HUES6 (cell line): ENCODE measurements around the gene CTAGE9.

Experiments used
- H3K27ac ChIP-seq: 2 replicates; pipeline ENCODE4 v1.7.0; 2013; ENCODE audit warnings: low read depth, mild to moderate bottlenecking, low read length, inconsistent platforms
- H3K27me3 ChIP-seq: 2 replicates; pipeline ENCODE4 v1.6.1; 2013; ENCODE audit warnings: low read length; ENCODE audit not compliant: control insufficient read depth, insufficient read depth
- H3K36me3 ChIP-seq: 2 replicates; pipeline ENCODE4 v1.6.1; 2013; ENCODE audit warnings: low read length; ENCODE audit not compliant: control insufficient read depth, insufficient read depth
- H3K4me1 ChIP-seq: 2 replicates; pipeline ENCODE4 v1.6.1; 2013; ENCODE audit warnings: low read length; ENCODE audit not compliant: control insufficient read depth, insufficient read depth
- H3K4me3 ChIP-seq: 2 replicates; pipeline ENCODE4 v1.5.1; 2013; ENCODE audit warnings: low read depth, low read length
- H3K9ac ChIP-seq: one replicate; pipeline ENCODE4 v1.6.1; 2013; ENCODE audit warnings: mild to moderate bottlenecking, low read length
- H3K9me3 ChIP-seq: 2 replicates; pipeline ENCODE4 v1.6.1; 2013; ENCODE audit warnings: low read depth, low read length; ENCODE audit not compliant: control insufficient read depth, insufficient read depth

Gene CTAGE9

GRCh38 chr6:131744432-131745287 lies 33.8 kb upstream of the CTAGE9 start:
- peak overlapping the region; percentile 27 for H3K27ac ChIP-seq
- peak overlapping the region; percentile 14; the same call in 1 of the 2 replicates for H3K4me3 ChIP-seq
- H3K36me3 ChIP-seq, result no peaks in the 10 kb centered on the region

GRCh38 chr6:131741688-131742393 lies 31.0 kb upstream of the CTAGE9 start:
- Histone ChIP-seq H3K9me3 (no peaks in the 10 kb centered on the region), H3K9ac (no peak overlapping the region), H3K4me3 (no peak overlapping the region), H3K36me3 (no peaks in the 10 kb centered on the region), H3K4me1 (peaks cover 14% of the 10 kb centered on the region), H3K27me3 (no peaks in the 10 kb centered on the region), H3K27ac (no peak overlapping the region)

More at GRCh38 chr6:131744432-131745287, 33.8 kb upstream of the CTAGE9 start:
- no peaks in the 10 kb centered on the region for H3K9me3 ChIP-seq
- H3K4me1 ChIP-seq, result peaks cover 18% of the 10 kb centered on the region
- no peaks in the 10 kb centered on the region for H3K27me3 ChIP-seq
- H3K9ac ChIP-seq, result no peak overlapping the region

- Histone ChIP-seq H3K9ac (no peak overlapping the region), H3K27ac (no peak overlapping the region), H3K4me3 (no peak overlapping the region), H3K36me3 (no peaks in the 10 kb centered on the region), H3K4me1 (peaks cover 13% of the 10 kb centered on the region), H3K27me3 (no peaks in the 10 kb centered on the region), H3K9me3 (no peaks in the 10 kb centered on the region)
Measured at GRCh38 chr6:131740161-131740560, 29.3 kb upstream of the CTAGE9 start.

GRCh38 chr6:131739136-131739535 lies 28.3 kb upstream of the CTAGE9 start:
- Histone ChIP-seq H3K9ac (no peak overlapping the region), H3K36me3 (no peaks in the 10 kb centered on the region), H3K9me3 (no peaks in the 10 kb centered on the region), H3K27me3 (no peaks in the 10 kb centered on the region), H3K4me1 (peaks cover 4% of the 10 kb centered on the region), H3K27ac (no peak overlapping the region), H3K4me3 (no peak overlapping the region)

GRCh38 chr6:131736811-131737210 lies 26.0 kb upstream of the CTAGE9 start:
- Histone ChIP-seq H3K9ac (no peak overlapping the region), H3K9me3 (no peaks in the 10 kb centered on the region), H3K27ac (no peak overlapping the region), H3K4me3 (no peak overlapping the region), H3K27me3 (no peaks in the 10 kb centered on the region), H3K36me3 (no peaks in the 10 kb centered on the region), H3K4me1 (no peaks in the 10 kb centered on the region)

GRCh38 chr6:131736003-131736596 lies 25.3 kb upstream of the CTAGE9 start:
- Histone ChIP-seq H3K36me3 (no peaks in the 10 kb centered on the region), H3K9ac (no peak overlapping the region), H3K9me3 (no peaks in the 10 kb centered on the region), H3K4me1 (no peaks in the 10 kb centered on the region), H3K27me3 (no peaks in the 10 kb centered on the region), H3K27ac (no peak overlapping the region), H3K4me3 (no peak overlapping the region)

GRCh38 chr6:131733376-131734016 lies 22.7 kb upstream of the CTAGE9 start:
- H3K9me3 ChIP-seq, result no peaks in the 10 kb centered on the region
- no peak overlapping the region for H3K4me3 ChIP-seq
- H3K27ac ChIP-seq, result no peak overlapping the region
- no peak overlapping the region for H3K9ac ChIP-seq
- H3K36me3 ChIP-seq, result no peaks in the 10 kb centered on the region
- no peaks in the 10 kb centered on the region for H3K27me3 ChIP-seq
- no peaks in the 10 kb centered on the region for H3K4me1 ChIP-seq

- Histone ChIP-seq H3K9me3 (peaks cover 9% of the 10 kb centered on the region), H3K27me3 (no peaks in the 10 kb centered on the region), H3K9ac (no peak overlapping the region), H3K4me1 (no peaks in the 10 kb centered on the region), H3K36me3 (no peaks in the 10 kb centered on the region), H3K27ac (no peak overlapping the region), H3K4me3 (no peak overlapping the region)
Measured at GRCh38 chr6:131731224-131731623, 20.4 kb upstream of the CTAGE9 start.

- no peak overlapping the region for H3K9ac ChIP-seq
- H3K36me3 ChIP-seq, result no peaks in the 10 kb centered on the region
- no peaks in the 10 kb centered on the region for H3K4me1 ChIP-seq
- peaks cover 10% of the 10 kb centered on the region for H3K9me3 ChIP-seq
- H3K27me3 ChIP-seq, result no peaks in the 10 kb centered on the region
- H3K27ac ChIP-seq, result no peak overlapping the region
- H3K4me3 ChIP-seq, result no peak overlapping the region
Measured at GRCh38 chr6:131730264-131730663, 19.4 kb upstream of the CTAGE9 start.

GRCh38 chr6:131729550-131729949 lies 18.7 kb upstream of the CTAGE9 start:
- Histone ChIP-seq H3K27ac (no peak overlapping the region), H3K4me1 (no peaks in the 10 kb centered on the region), H3K9me3 (peaks cover 10% of the 10 kb centered on the region), H3K27me3 (no peaks in the 10 kb centered on the region), H3K4me3 (no peak overlapping the region), H3K36me3 (no peaks in the 10 kb centered on the region), H3K9ac (no peak overlapping the region)
